Panc1 (cell line): ENCODE measurements around the gene NCAPG. TPM values are rescaled to one million over a fixed set of nuclear protein-coding genes. Genes with fewer than 3 reads are reported as not detected.

Experiments
- ATAC-seq: fragments of 200-7000 bp; cut with Tn5 transposase; 2 replicates; pipeline ENCODE4 v1.9.1; 2020; ENCODE audit warnings: mild to moderate bottlenecking, moderate library complexity
- BruUV-seq: library from RNA; stranded (reverse); fragments of 400-500 nt; replicated peaks from 2 replicates; lab custom pipeline; 2021; lab: Mats Ljungman, UMichigan
- CTCF ChIA-PET: fragments of 300-600 bp; sonication (Branson Sonifier 250); formaldehyde crosslinking; loops from one replicate; lab custom pipeline; 2022; ENCODE audit warnings: antibody characterized with exemption; lab: Charles Lee
- POLR2A ChIA-PET: fragments of 300-600 bp; sonication (Branson Sonifier 250); formaldehyde crosslinking; loops from one replicate; lab custom pipeline; 2022; ENCODE audit warnings: antibody characterized with exemption; lab: Charles Lee
- DNase-seq: peaks from one replicate; pipeline ENCODE4 v3.0.0-alpha.2; 2010; ENCODE audit warnings: low read depth, low spot score
- H3K27ac ChIP-seq: 2 replicates; pipeline ENCODE4 v1.5.1; 2011; ENCODE audit warnings: mild to moderate bottlenecking, low read length, inconsistent platforms
- H3K27me3 ChIP-seq: fragments of 200-500 bp; sonication (Bioruptor generic); 2 replicates; pipeline ENCODE4 v1.6.0; 2014; ENCODE audit warnings: low read length, inconsistent platforms; ENCODE audit not compliant: control insufficient read depth, insufficient read depth
- H3K36me3 ChIP-seq: fragments of 200-500 bp; sonication (Bioruptor generic); 2 replicates; pipeline ENCODE4 v1.5.1; 2014; ENCODE audit warnings: inconsistent platforms, mild to moderate bottlenecking, low read length, moderate library complexity; ENCODE audit not compliant: control insufficient read depth, insufficient read depth
- H3K4me1 ChIP-seq: 2 replicates; pipeline ENCODE4 v1.5.1; 2011; ENCODE audit warnings: inconsistent platforms, mild to moderate bottlenecking, low read length, moderate library complexity; ENCODE audit not compliant: control insufficient read depth, insufficient read depth
- H3K4me3 ChIP-seq, 2 experiments: 2 replicates each; pipeline ENCODE4 v1.5.1; 2011 to 2012; ENCODE audit warnings: low read depth in 2 of 2, low read length in 2 of 2, mild to moderate bottlenecking in 2 of 2, inconsistent platforms in 1 of 2, moderate library complexity in 1 of 2
- H3K9me3 ChIP-seq: fragments of 200-500 bp; sonication (Bioruptor generic); 2 replicates; pipeline ENCODE4 v1.5.1; 2014; ENCODE audit warnings: low read depth, mild to moderate bottlenecking, inconsistent platforms, low read length, moderate library complexity; ENCODE audit not compliant: control insufficient read depth, insufficient read depth
- POLR2AphosphoS5 ChIP-seq: IDR thresholded peaks from 2 replicates; pipeline ENCODE4 v1.6.1; 2012; ENCODE audit warnings: mild to moderate bottlenecking, low read depth, low read length, moderate library complexity
- SIN3A ChIP-seq: IDR thresholded peaks from 2 replicates; pipeline ENCODE4 v1.6.1; 2012; ENCODE audit warnings: low read depth, mild to moderate bottlenecking, low read length, moderate library complexity, borderline replicate concordance; ENCODE audit not compliant: insufficient read depth
- TCF7L2 ChIP-seq: IDR thresholded peaks from 2 replicates; pipeline ENCODE4 v1.6.1; 2011; ENCODE audit warnings: mild to moderate bottlenecking, low read depth, low read length, inconsistent platforms
- in situ Hi-C: cut with HindIII; loops from 2 replicates; pipeline ENCODE4 v1.10.0; 2016; ENCODE audit warnings: low sequenced_read_pairs, low pct_unique_long_range_greater_than_20kb
- intact Hi-C: fragments of 100-400 bp; cut with micrococcal nuclease; formaldehyde crosslinking; loops from one replicate; pipeline ENCODE4 v1.10.0; 2022; ENCODE audit not compliant: unreplicated experiment
- total RNA-seq: library from RNA; stranded (reverse); gene quantifications from one replicate; pipeline ENCODE4 v1.2.1, GENCODE V29; 2021; ENCODE audit not compliant: unreplicated experiment
- TF ChIP-seq, protein P1 (sequence below), 2 experiments: IDR thresholded peaks; 2 replicates each; pipeline ENCODE4 v1.6.1; 2011 to 2012; ENCODE audit warnings: low read depth in 2 of 2, control low read depth in 1 of 2, low read length in 1 of 2, mild to moderate bottlenecking in 1 of 2, moderate library complexity in 1 of 2; ENCODE audit not compliant: insufficient read depth in 1 of 2
- TF ChIP-seq, protein P2 (sequence below): fragments of 450-650 bp; IDR thresholded peaks from 2 replicates; pipeline ENCODE4 v1.5.1; 2017; ENCODE audit warnings: mild to moderate bottlenecking

Gene NCAPG
- total RNA-seq, 1 experiment from 2014 or later = 31.0 TPM

DNA sequence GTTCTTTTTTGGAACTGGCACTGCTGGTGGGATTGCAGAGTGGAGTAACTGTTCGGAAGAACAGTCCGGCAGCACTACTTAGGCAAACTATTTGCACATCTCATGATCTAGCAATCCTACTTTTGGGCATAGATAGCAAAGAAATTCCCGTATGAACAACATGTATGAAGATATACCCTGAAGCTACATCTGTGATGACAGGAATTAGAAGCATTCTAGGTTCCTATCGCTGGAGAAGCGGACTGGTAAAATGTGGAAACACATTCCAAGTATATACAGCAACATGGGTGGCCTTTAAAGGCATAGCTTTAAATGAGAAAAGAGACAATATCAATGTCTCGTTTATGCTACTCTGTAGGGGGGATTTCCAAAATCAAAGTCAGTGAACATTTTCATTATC, 3.3 kb upstream of the NCAPG start:
- ChIA-PET CTCF (interaction anchor here (0.5 kb wide), 1 partner anchor 20 kb away, joined by 10 read pairs; no protein-coding TSS in a partner anchor), POLR2A (no interaction called here)
- ATAC-seq = no peak
- BruUV-seq = no TSS peak
- Histone ChIP-seq H3K9me3 (no peaks in the 10 kb centered on the region), H3K27ac (peak overlapping the region; percentile 17; the same call in 1 of the 2 replicates), H3K4me1 (peaks cover 8% of the 10 kb centered on the region), H3K4me3 (no peak overlapping the region; a peak in 1 of 4 replicates), H3K36me3 (peaks cover 20% of the 10 kb centered on the region), H3K27me3 (no peaks in the 10 kb centered on the region)
- intact Hi-C loops = loop anchor here (5.0 kb wide), 1 partner anchor 260 kb away; no protein-coding TSS in a partner anchor
- DNase-seq = no peak
- in situ Hi-C loops = no loop called here
- no peak for TF ChIP-seq SIN3A
- TF ChIP-seq, protein P1, sequence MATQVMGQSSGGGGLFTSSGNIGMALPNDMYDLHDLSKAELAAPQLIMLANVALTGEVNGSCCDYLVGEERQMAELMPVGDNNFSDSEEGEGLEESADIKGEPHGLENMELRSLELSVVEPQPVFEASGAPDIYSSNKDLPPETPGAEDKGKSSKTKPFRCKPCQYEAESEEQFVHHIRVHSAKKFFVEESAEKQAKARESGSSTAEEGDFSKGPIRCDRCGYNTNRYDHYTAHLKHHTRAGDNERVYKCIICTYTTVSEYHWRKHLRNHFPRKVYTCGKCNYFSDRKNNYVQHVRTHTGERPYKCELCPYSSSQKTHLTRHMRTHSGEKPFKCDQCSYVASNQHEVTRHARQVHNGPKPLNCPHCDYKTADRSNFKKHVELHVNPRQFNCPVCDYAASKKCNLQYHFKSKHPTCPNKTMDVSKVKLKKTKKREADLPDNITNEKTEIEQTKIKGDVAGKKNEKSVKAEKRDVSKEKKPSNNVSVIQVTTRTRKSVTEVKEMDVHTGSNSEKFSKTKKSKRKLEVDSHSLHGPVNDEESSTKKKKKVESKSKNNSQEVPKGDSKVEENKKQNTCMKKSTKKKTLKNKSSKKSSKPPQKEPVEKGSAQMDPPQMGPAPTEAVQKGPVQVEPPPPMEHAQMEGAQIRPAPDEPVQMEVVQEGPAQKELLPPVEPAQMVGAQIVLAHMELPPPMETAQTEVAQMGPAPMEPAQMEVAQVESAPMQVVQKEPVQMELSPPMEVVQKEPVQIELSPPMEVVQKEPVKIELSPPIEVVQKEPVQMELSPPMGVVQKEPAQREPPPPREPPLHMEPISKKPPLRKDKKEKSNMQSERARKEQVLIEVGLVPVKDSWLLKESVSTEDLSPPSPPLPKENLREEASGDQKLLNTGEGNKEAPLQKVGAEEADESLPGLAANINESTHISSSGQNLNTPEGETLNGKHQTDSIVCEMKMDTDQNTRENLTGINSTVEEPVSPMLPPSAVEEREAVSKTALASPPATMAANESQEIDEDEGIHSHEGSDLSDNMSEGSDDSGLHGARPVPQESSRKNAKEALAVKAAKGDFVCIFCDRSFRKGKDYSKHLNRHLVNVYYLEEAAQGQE (IDR thresholded peaks at IDR 0.05; ENCODE audit: insufficient read depth in 1 of 2, low read depth in 2 of 2, low read length in 1 of 2) = no peak
- TF ChIP-seq, protein P2, sequence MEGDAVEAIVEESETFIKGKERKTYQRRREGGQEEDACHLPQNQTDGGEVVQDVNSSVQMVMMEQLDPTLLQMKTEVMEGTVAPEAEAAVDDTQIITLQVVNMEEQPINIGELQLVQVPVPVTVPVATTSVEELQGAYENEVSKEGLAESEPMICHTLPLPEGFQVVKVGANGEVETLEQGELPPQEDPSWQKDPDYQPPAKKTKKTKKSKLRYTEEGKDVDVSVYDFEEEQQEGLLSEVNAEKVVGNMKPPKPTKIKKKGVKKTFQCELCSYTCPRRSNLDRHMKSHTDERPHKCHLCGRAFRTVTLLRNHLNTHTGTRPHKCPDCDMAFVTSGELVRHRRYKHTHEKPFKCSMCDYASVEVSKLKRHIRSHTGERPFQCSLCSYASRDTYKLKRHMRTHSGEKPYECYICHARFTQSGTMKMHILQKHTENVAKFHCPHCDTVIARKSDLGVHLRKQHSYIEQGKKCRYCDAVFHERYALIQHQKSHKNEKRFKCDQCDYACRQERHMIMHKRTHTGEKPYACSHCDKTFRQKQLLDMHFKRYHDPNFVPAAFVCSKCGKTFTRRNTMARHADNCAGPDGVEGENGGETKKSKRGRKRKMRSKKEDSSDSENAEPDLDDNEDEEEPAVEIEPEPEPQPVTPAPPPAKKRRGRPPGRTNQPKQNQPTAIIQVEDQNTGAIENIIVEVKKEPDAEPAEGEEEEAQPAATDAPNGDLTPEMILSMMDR = no peak
- TF ChIP-seq TCF7L2 = no peak
- no peak for TF ChIP-seq POLR2AphosphoS5

- ATAC-seq (no peak), DNase-seq (no peak)
- ChIA-PET CTCF (no interaction called here), POLR2A (no interaction called here)
- H3K36me3 ChIP-seq = peaks cover 12% of the 10 kb centered on the region
- no peaks in the 10 kb centered on the region for H3K27me3 ChIP-seq
- intact Hi-C loops = loop anchor here (5.0 kb wide), 1 partner anchor 262 kb away; no protein-coding TSS in a partner anchor
- H3K4me3 ChIP-seq = peak overlapping the region; percentile 83 to 89
- no TSS peak for BruUV-seq
- no peaks in the 10 kb centered on the region for H3K9me3 ChIP-seq
- peak overlapping the region; percentile 93 for H3K27ac ChIP-seq
- H3K4me1 ChIP-seq = peaks cover 8% of the 10 kb centered on the region
- in situ Hi-C loops = no loop called here
- TF ChIP-seq SIN3A (no peak), POLR2AphosphoS5 (no peak), TCF7L2 (no peak)
- TF ChIP-seq, protein P2 = no peak
- TF ChIP-seq, protein P1 (IDR thresholded peaks at IDR 0.05; ENCODE audit: insufficient read depth in 1 of 2, low read depth in 2 of 2, low read length in 1 of 2) = no peak
Observed at GRCh38 chr4:17809667-17810066, 1.1 kb upstream of the NCAPG start.
